Endothelial cell of umbilical vein (primary cell): Measurements from ENCODE around the gene DAPK3. TPM values are rescaled to one million over a fixed set of nuclear protein-coding genes. Genes with fewer than 3 reads are reported as not detected.

Source experiments
- Bru-seq: library from RNA; stranded (reverse); fragments of 400-500 nt; gene quantifications from one replicate; lab custom pipeline; 2021; lab: Mats Ljungman, UMichigan
- BruChase-seq, 2 experiments: library from RNA; stranded (reverse); fragments of 400-500 nt; gene quantifications; one replicate each; lab custom pipeline; 2021; lab: Mats Ljungman, UMichigan
- BruUV-seq: library from RNA; stranded (reverse); fragments of 400-500 nt; replicated peaks from 2 replicates; lab custom pipeline; 2021; lab: Mats Ljungman, UMichigan
- CTCF ChIA-PET: fragments of 300-600, 350-600 bp; sonication (Branson Sonifier 250); formaldehyde crosslinking; loops from one replicate; lab custom pipeline; 2021; ENCODE audit warnings: antibody characterized with exemption, inconsistent platforms; lab: Charles Lee
- POLR2A ChIA-PET: fragments of 300-600, 350-600 bp; sonication (Branson Sonifier 250); formaldehyde crosslinking; loops from one replicate; lab custom pipeline; 2021; ENCODE audit warnings: antibody characterized with exemption, inconsistent platforms; lab: Charles Lee
- DNase-seq: peaks from one replicate; pipeline ENCODE4 v3.0.0-alpha.2; 2011; ENCODE audit warnings: low read depth, low spot score
- FAIRE-seq: peaks from 2 replicates; lab custom pipeline; 2011; peaks lifted over from hg19 to GRCh38; lab: Jason Lieb, UNC
- H2AFZ ChIP-seq: 2 replicates; pipeline ENCODE4 v1.6.0; 2012; ENCODE audit warnings: low read depth, low read length, control low read depth, inconsistent platforms
- H3K27ac ChIP-seq: 2 replicates; pipeline ENCODE4 v1.5.1; 2011; ENCODE audit warnings: low read depth, mild to moderate bottlenecking, control low read depth, low read length, moderate library complexity; ENCODE audit not compliant: insufficient read depth
- H3K27me3 ChIP-seq, 2 experiments: 2 replicates each; pipeline versions ENCODE4 v1.6.0 to v1.6.1; 2011; ENCODE audit warnings: low read length in 2 of 2, mixed read lengths in 1 of 2; ENCODE audit not compliant: control insufficient read depth in 2 of 2, insufficient read depth in 2 of 2
- H3K36me3 ChIP-seq, 2 experiments: 2 replicates in 1 of 2; 3 replicates in 1 of 2; pipeline ENCODE4 v1.5.1; 2011; ENCODE audit warnings: low read length in 2 of 2, mild to moderate bottlenecking in 1 of 2, moderate library complexity in 1 of 2; ENCODE audit not compliant: control insufficient read depth in 2 of 2, insufficient read depth in 2 of 2; ENCODE audit errors: extremely low read depth in 1 of 2
- H3K4me1 ChIP-seq: 3 replicates; pipeline ENCODE4 v1.5.1; 2011; ENCODE audit warnings: mild to moderate bottlenecking, low read length; ENCODE audit not compliant: control insufficient read depth, insufficient read depth; ENCODE audit errors: extremely low read depth
- H3K4me2 ChIP-seq: 2 replicates; pipeline ENCODE4 v1.6.1; 2011; ENCODE audit warnings: low read length, control low read depth, mixed read lengths; ENCODE audit not compliant: insufficient read depth
- H3K4me3 ChIP-seq, 3 experiments: fragments of 200-600 bp in 1 of 3; sonication (generic), shearing (Covaris generic) in 1 of 3; replicated peaks in 1 of 3; 2 replicates each; pipeline ENCODE4 v1.5.1; 2011 to 2016; ENCODE audit warnings: control low read depth in 3 of 3, low read length in 3 of 3, mild to moderate bottlenecking in 2 of 3, inconsistent platforms in 1 of 3, low read depth in 1 of 3, moderate library complexity in 1 of 3; ENCODE audit not compliant: insufficient read depth in 1 of 3
- H3K79me2 ChIP-seq: 2 replicates; pipeline ENCODE4 v1.6.0; 2012; ENCODE audit warnings: low read length, inconsistent platforms; ENCODE audit not compliant: control insufficient read depth, insufficient read depth
- H3K9ac ChIP-seq: replicated peaks from 2 replicates; pipeline ENCODE3; 2011; ENCODE audit warnings: low read length, control low read depth; ENCODE audit not compliant: insufficient read depth; ENCODE audit errors: extremely low read depth
- H3K9me1 ChIP-seq: replicated peaks from 3 replicates; pipeline ENCODE4 v1.6.0; 2011; ENCODE audit warnings: mild to moderate bottlenecking, low read length; ENCODE audit not compliant: control insufficient read depth, insufficient read depth; ENCODE audit errors: extremely low read depth
- H3K9me3 ChIP-seq: replicated peaks from 2 replicates; pipeline ENCODE4 v1.5.1; 2012; ENCODE audit warnings: low read length, inconsistent platforms; ENCODE audit not compliant: control insufficient read depth, insufficient read depth
- H4K20me1 ChIP-seq: replicated peaks from 2 replicates; pipeline ENCODE3; 2011; ENCODE audit warnings: mild to moderate bottlenecking, low read length; ENCODE audit not compliant: control insufficient read depth, insufficient read depth; ENCODE audit errors: extremely low read depth
- EZH2 ChIP-seq: IDR thresholded peaks from 2 replicates; pipeline ENCODE4 v1.6.1; 2012; ENCODE audit warnings: borderline replicate concordance, low read depth, mild to moderate bottlenecking, moderate library complexity, low read length, inconsistent platforms; ENCODE audit not compliant: severe bottlenecking
- FOS ChIP-seq: IDR thresholded peaks from 2 replicates; pipeline ENCODE4 v1.6.1; 2011; ENCODE audit warnings: mild to moderate bottlenecking, low read length, moderate library complexity, borderline replicate concordance; ENCODE audit not compliant: insufficient read depth
- GATA2 ChIP-seq: IDR thresholded peaks from 2 replicates; pipeline ENCODE4 v1.7.0; 2011; ENCODE audit warnings: low read depth, mild to moderate bottlenecking, moderate library complexity, mixed read lengths, low read length; ENCODE audit not compliant: insufficient read length, insufficient read depth
- JUN ChIP-seq: IDR thresholded peaks from 2 replicates; pipeline ENCODE4 v1.6.1; 2011; ENCODE audit warnings: borderline replicate concordance, low read depth; ENCODE audit not compliant: insufficient read length, insufficient read depth
- MAX ChIP-seq: IDR thresholded peaks from 2 replicates; pipeline ENCODE4 v1.6.1; 2011; ENCODE audit not compliant: insufficient read depth, insufficient read length
- MYC ChIP-seq: IDR thresholded peaks from one replicate; pipeline ENCODE4 v1.6.1; 2011; ENCODE audit warnings: mild to moderate bottlenecking, low read depth, low read length
- POLR2A ChIP-seq: IDR thresholded peaks from 2 replicates; pipeline ENCODE4 v1.6.1; 2012; ENCODE audit warnings: low read depth, mild to moderate bottlenecking, control low read depth, low read length
- POLR2AphosphoS5 ChIP-seq: IDR thresholded peaks from 2 replicates; pipeline ENCODE4 v1.6.1; 2012; ENCODE audit warnings: low read depth, mild to moderate bottlenecking, control low read depth, low read length, moderate library complexity; ENCODE audit not compliant: insufficient read depth
- dilution Hi-C: fragments of 300-500 bp; cut with MboI; formaldehyde crosslinking; loops from one replicate; pipeline ENCODE4 v1.15.0; 2019; ENCODE audit warnings: low sequenced_read_pairs; ENCODE audit not compliant: extremely low pct_ligation_motif_present
- intact Hi-C: fragments of 100-400 bp; cut with micrococcal nuclease; formaldehyde crosslinking; loops from one replicate; pipeline ENCODE4 v1.10.0; 2022
- long read RNA-seq: library from polyadenylated mRNA; stranded (forward); transcript quantifications from one replicate; pipeline ENCODE4 v2.0.0, GENCODE V29; 2021
- polyA minus RNA-seq, 3 experiments: library from RNA; depleted of rRNA, polyadenylated mRNA; stranded (reverse); fragments of >200 nt; gene quantifications; 1 replicate in 1 of 3; 2 replicates in 2 of 3; pipeline ENCODE4 v1.2.3, GENCODE V29; 2011
- polyA plus RNA-seq, 4 experiments: library from polyadenylated mRNA; depleted of rRNA in 3 of 4; stranded (reverse) in 3 of 4; unstranded in 1 of 4; fragments of >200 nt; gene quantifications; 2 replicates each; pipeline versions ENCODE4 v1.2.1 to v1.2.3, GENCODE V29; 2011 to 2012; ENCODE audit warnings: missing spikeins in 1 of 4
- total RNA-seq: library from RNA; stranded (reverse); gene quantifications from 2 replicates; pipeline ENCODE4 v1.2.3, GENCODE V29; 2021
- TF ChIP-seq, protein P1 (sequence below), 2 donors: IDR thresholded peaks; 1 replicate in 1 of 2; 2 replicates in 1 of 2; pipeline ENCODE4 v1.5.1; 2011; ENCODE audit warnings: low read length in 2 of 2, mild to moderate bottlenecking in 2 of 2, moderate library complexity in 2 of 2, control low read depth in 1 of 2, inconsistent platforms in 1 of 2, low read depth in 1 of 2; ENCODE audit not compliant: insufficient read depth in 1 of 2; ENCODE audit errors: extremely low read depth in 1 of 2

Gene DAPK3
- total RNA-seq (157 and 170 TPM in 2 replicates), polyA plus RNA-seq (175 and 176 TPM in 2 replicates), polyA minus RNA-seq (126 and 148 TPM in 2 replicates), Bru-seq, nascent RNA (percentile 77 among the genes with signal in this experiment), BruChase-seq, experiment 1, labeled RNA remaining after a 6-hour chase (percentile 90 among the genes with signal in this experiment), BruChase-seq, experiment 2, labeled RNA remaining after a 2-hour chase (percentile 91 among the genes with signal in this experiment)
- polyA plus RNA-seq (2011; cell fraction: cytosol; rRNA removed) = 157 and 188 TPM in 2 replicates
- polyA plus RNA-seq (2011; cell fraction: nucleus; rRNA removed) = 286 and 301 TPM in 2 replicates
- 128 and 197 TPM in 2 replicates for polyA plus RNA-seq (2012)
- polyA minus RNA-seq (2011; cell fraction: cytosol; rRNA and poly(A)+ RNA removed) = 31.7 TPM
- polyA minus RNA-seq (2011; cell fraction: nucleus; rRNA and poly(A)+ RNA removed) = 148 and 217 TPM in 2 replicates
- long read RNA-seq, partial matches to known transcripts = 2 of 18 reads
- long read RNA-seq, other reads (novel, unspliced or antisense) = 13 of 18 reads

DNA sequence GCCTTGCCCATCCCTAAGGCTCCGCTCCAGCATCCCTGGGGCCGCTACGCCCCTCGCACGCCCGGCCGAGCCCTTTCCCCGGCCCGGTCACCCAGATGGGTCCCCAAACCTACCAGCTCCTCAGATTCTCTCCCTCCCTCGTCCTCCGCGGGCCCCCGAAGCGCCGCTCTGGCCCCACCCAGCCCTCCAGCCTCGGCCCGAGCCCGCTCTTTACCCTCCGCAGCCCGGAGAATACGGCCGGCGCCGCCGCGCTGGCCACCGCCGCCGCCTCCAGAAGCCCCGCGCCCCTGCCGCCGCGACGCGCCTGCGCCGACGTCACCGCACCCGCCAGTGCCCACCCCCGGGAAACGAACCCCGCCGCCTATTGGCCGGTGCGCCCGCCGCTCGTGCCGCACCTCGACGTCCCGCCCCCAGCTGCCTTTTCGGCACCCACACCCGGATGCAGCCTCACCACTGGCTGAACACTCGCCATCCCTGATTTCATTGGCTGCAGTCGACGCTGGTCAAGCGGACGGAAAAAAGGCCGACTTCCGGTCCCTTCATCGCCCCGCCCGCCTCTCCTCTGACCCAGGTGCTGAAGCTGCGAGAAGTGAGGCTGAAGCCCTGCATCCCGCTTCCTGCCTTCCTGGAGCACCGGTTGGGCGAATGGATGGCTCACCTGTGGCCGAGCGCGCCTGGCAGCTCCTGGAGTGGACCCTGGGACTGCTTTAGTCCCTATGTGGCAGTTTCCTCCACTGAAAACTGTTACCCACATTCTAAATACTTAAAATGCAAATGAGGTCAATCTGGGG, at the start of gene DAPK3:
Gene DAPK3, minus strand, starts transcription at position 292 of the 791 bp plus-strand sequence. CDS start 1,364 bp downstream, outside the sequence.
- Histone ChIP-seq H3K27ac (peak within 1 kb of the TSS; percentile 92), H3K36me3 (peaks cover 14 to 25% of the 10 kb centered on the region in 2 experiments), H3K4me1 (peaks cover 23% of the 10 kb centered on the region), H2AFZ (no peak within 1 kb of the TSS), H3K79me2 (peaks cover 46% of the 10 kb centered on the region), H3K4me3 (peak within 1 kb of the TSS; percentile 79 to 93 (median 86)), H3K4me2 (peak within 1 kb of the TSS; percentile 75), H3K9me1 (no peaks in the 10 kb centered on the region), H3K27me3 (no peaks in the 10 kb centered on the region), H3K9ac (peak within 1 kb of the TSS; percentile 98), H4K20me1 (no peaks in the 10 kb centered on the region), H3K9me3 (no peaks in the 10 kb centered on the region)
- CTCF ChIA-PET = interaction anchor here (1.0 to 1.6 kb wide), 2 partner anchors 14 to 17 kb away, joined by 4 to 11 read pairs; partner anchors contain the start of gene EEF2
- POLR2A ChIA-PET = interaction anchor here (1.0 to 4.9 kb wide), 4 partner anchors 10 to 17 kb away, joined by 3 to 82 read pairs (median 4); partner anchors contain the start of gene EEF2
- intact Hi-C loops (loop anchor here (1.0 kb wide), 1 partner anchor 14 kb away; the partner anchor contains the start of gene EEF2), dilution Hi-C loops (no loop called here)
- DNase-seq (peak; percentile 99), FAIRE-seq (peak; percentile 98)
- no TSS peak for BruUV-seq
- TF ChIP-seq, protein P1, sequence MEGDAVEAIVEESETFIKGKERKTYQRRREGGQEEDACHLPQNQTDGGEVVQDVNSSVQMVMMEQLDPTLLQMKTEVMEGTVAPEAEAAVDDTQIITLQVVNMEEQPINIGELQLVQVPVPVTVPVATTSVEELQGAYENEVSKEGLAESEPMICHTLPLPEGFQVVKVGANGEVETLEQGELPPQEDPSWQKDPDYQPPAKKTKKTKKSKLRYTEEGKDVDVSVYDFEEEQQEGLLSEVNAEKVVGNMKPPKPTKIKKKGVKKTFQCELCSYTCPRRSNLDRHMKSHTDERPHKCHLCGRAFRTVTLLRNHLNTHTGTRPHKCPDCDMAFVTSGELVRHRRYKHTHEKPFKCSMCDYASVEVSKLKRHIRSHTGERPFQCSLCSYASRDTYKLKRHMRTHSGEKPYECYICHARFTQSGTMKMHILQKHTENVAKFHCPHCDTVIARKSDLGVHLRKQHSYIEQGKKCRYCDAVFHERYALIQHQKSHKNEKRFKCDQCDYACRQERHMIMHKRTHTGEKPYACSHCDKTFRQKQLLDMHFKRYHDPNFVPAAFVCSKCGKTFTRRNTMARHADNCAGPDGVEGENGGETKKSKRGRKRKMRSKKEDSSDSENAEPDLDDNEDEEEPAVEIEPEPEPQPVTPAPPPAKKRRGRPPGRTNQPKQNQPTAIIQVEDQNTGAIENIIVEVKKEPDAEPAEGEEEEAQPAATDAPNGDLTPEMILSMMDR (IDR thresholded peaks at IDR 0.05; ENCODE audit: extremely low read depth in 1 of 2, insufficient read depth in 1 of 2, low read depth in 1 of 2, low read length in 2 of 2) = no peak
- TF ChIP-seq JUN = no peak
- no peak for TF ChIP-seq FOS
- TF ChIP-seq POLR2A = peak; percentile 83
- TF ChIP-seq EZH2 = no peak
- TF ChIP-seq MAX = no peak
- TF ChIP-seq MYC = no peak
- peak; percentile 93 for TF ChIP-seq POLR2AphosphoS5
- no peak for TF ChIP-seq GATA2
